Esophagus (tissue), 2 donors: ENCODE results near the gene MAGEF1. TPM values are rescaled to one million over a fixed set of nuclear protein-coding genes. Genes with fewer than 3 reads are reported as not detected.
A peak's percentile ranks its signal among the peaks of the same experiment; 100 is the strongest.

Source experiments
- H3K27ac ChIP-seq, 2 donors: one replicate each; pipeline ENCODE4 v1.5.1; 2013; ENCODE audit warnings: low read depth in 2 of 2, mild to moderate bottlenecking in 2 of 2, inconsistent platforms in 1 of 2, low read length in 1 of 2, moderate library complexity in 1 of 2
- H3K27me3 ChIP-seq, 2 donors: one replicate each; pipeline ENCODE4 v1.6.1; 2013; ENCODE audit warnings: low read length in 2 of 2, control low read depth in 1 of 2, mild to moderate bottlenecking in 1 of 2; ENCODE audit not compliant: insufficient read depth in 2 of 2, control insufficient read depth in 1 of 2
- H3K36me3 ChIP-seq, 2 donors: one replicate each; pipeline ENCODE4 v1.6.1; 2013; ENCODE audit warnings: low read length in 1 of 2; ENCODE audit not compliant: control insufficient read depth in 2 of 2, insufficient read depth in 2 of 2
- H3K4me1 ChIP-seq, 2 donors: one replicate each; pipeline ENCODE4 v1.6.1; 2013; ENCODE audit warnings: low read length in 1 of 2; ENCODE audit not compliant: control insufficient read depth in 2 of 2, insufficient read depth in 2 of 2
- H3K4me3 ChIP-seq, 2 donors: one replicate each; pipeline ENCODE4 v1.5.1; 2013; ENCODE audit warnings: low read length in 2 of 2, mild to moderate bottlenecking in 2 of 2, low read depth in 1 of 2, moderate library complexity in 1 of 2
- H3K9me3 ChIP-seq, 2 donors: one replicate each; pipeline ENCODE4 v1.6.1; 2013; ENCODE audit warnings: mild to moderate bottlenecking in 2 of 2, low read depth in 1 of 2, low read length in 1 of 2, moderate library complexity in 1 of 2; ENCODE audit not compliant: control insufficient read depth in 2 of 2, insufficient read depth in 1 of 2
- WGBS, 2 donors: extraction: QIAGEN DNeasy Blood & Tissue Kit; methylation state at CpG; one replicate each; pipeline ENCODE4 v1.1.7; 2013; 5-methylcytosine and 5-hydroxymethylcytosine counted together
- polyA plus RNA-seq, 2 donors: library from polyadenylated mRNA; stranded (reverse); fragments of 200-250 nt; gene quantifications; one replicate each; pipeline ENCODE4 v1.2.3, GENCODE V29; 2013
- donor health status: healthy with polysubstance abuse.
- donor health status: Bipolar disorder and iron deficiency.

The MAGEF1 gene
- polyA plus RNA-seq, 2 donors, result 25.7 to 27.2 TPM

DNA sequence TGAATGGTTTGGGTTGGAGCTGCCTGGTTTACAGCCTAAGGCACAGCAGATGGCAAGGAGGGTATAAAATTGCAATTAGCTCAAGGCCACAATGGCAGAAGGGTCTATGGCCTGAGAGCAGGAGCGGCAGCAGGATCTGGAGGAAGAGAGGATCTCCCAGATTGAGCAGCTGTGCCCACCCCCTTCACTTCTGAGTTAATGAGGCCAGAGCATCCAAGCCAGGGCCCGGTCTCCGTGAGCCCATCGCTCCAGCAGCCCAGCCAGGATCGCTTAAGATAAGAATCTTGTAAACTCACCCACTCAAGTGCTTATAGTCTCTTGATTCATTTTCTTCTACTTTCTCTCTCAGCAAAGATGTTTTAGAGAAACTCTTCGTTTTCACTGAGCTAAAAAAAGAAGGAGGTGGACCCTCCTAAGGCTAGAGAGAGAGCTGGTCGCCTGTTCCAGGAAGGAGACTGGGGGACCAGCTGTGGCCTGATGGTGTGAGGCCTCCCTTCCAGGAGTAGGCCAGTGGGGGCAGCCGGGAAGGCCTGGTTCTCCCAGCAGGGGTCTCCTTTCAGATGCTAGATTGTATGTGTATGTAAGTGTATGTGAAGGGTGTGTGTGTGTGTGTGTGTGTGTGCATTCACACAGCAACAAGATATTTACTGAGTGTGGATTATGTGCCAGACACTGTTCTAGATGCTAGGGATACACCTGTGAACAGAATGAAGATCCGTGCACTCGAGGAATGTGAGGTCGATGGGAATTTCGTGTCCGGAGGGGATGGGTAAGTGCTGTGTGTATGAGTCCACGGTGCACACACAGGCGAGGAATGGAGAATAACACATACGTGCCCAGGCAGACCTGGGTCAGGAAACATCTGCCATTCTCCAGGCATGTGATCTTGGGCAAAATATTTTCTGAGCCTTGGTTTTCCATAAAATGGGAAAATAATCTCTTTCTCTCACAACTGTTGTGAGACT, 18.6 kb downstream of the MAGEF1 start:
- H3K9me3 ChIP-seq, result no peaks in the 10 kb centered on the region
- no peak overlapping the region for H3K27ac ChIP-seq
- 80 to 81% methylated on average over 16 of the region's 16 CpGs for WGBS, 2 donors
- H3K36me3 ChIP-seq, result no peaks in the 10 kb centered on the region
- peaks cover 0 to 1% of the 10 kb centered on the region in 2 donors for H3K4me1 ChIP-seq
- no peak overlapping the region for H3K4me3 ChIP-seq
- H3K27me3 ChIP-seq, result no peaks in the 10 kb centered on the region

GRCh38 chr3:184691397-184692231, 20.2 kb downstream of the MAGEF1 start:
- no peak overlapping the region for H3K27ac ChIP-seq
- H3K4me1 ChIP-seq, result peaks cover 3 to 4% of the 10 kb centered on the region in 2 donors
- H3K9me3 ChIP-seq, result no peaks in the 10 kb centered on the region
- WGBS, 2 donors, result 59% methylated on average over 22 to 23 of the region's 23 CpGs
- no peaks in the 10 kb centered on the region for H3K27me3 ChIP-seq
- H3K36me3 ChIP-seq, result no peaks in the 10 kb centered on the region
- no peak overlapping the region for H3K4me3 ChIP-seq

GRCh38 chr3:184690192-184690883, 21.5 kb downstream of the MAGEF1 start:
- Histone ChIP-seq H3K27ac (no peak overlapping the region), H3K4me1 (peaks cover 3 to 4% of the 10 kb centered on the region in 2 donors), H3K27me3 (no peaks in the 10 kb centered on the region), H3K36me3 (no peaks in the 10 kb centered on the region), H3K9me3 (no peaks in the 10 kb centered on the region), H3K4me3 (no peak overlapping the region)
- 87% methylated on average over 15 to 16 of the region's 16 CpGs for WGBS, 2 donors

- 70 to 74% methylated on average over 7 of the region's 7 CpGs for WGBS, 2 donors
- Histone ChIP-seq H3K4me3 (no peak overlapping the region), H3K9me3 (no peaks in the 10 kb centered on the region), H3K36me3 (no peaks in the 10 kb centered on the region), H3K4me1 (peaks cover 3 to 4% of the 10 kb centered on the region in 2 donors), H3K27ac (peak overlapping the region in 1 of 2 donors; percentile 29), H3K27me3 (no peaks in the 10 kb centered on the region)
Measured at GRCh38 chr3:184688882-184689271, 23.0 kb downstream of the MAGEF1 start.

GRCh38 chr3:184688251-184688881, 23.5 kb downstream of the MAGEF1 start:
- H3K4me1 ChIP-seq, result peaks cover 3 to 4% of the 10 kb centered on the region in 2 donors
- no peaks in the 10 kb centered on the region for H3K27me3 ChIP-seq
- H3K4me3 ChIP-seq, result no peak overlapping the region
- H3K27ac ChIP-seq, result no peak overlapping the region
- no peaks in the 10 kb centered on the region for H3K9me3 ChIP-seq
- no peaks in the 10 kb centered on the region for H3K36me3 ChIP-seq
- 41 to 53% methylated on average over 5 of the region's 5 CpGs for WGBS, 2 donors

DNA sequence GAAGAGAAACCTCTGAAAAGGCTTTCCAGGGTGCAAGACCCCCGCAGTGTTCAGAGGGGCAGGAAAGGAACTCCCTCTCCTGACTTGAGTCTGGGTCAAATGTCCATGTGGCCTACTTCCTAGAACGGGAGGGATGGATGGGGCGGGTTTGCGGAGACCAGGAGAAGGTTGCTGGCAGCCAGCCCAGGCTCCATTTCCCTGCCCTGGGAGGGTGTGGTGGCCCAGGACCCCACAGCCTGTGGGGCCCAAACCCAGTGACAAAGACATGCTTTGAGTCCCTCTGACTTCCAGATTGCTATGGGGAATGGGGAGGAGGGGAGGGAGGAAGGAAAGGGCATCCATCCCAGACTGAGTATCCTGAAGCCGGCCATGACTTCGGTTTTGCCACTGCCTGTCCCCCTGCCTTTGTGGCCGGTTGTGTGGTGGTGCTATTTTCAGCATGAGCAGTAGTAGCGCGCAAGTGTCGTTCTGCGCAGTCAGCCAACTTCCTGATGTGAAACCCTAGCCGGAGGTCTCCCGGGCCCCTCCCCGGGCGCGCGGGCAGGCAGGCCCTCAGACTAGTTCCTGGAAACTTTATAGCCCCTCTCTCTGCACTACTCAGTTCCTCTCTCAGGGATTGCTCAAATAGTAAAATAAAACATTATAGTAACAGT, 24.4 kb downstream of the MAGEF1 start:
- WGBS, 2 donors, result 70 to 74% methylated on average over 17 of the region's 17 CpGs
- Histone ChIP-seq H3K4me1 (peaks cover 3 to 4% of the 10 kb centered on the region in 2 donors), H3K36me3 (no peaks in the 10 kb centered on the region), H3K4me3 (no peak overlapping the region), H3K9me3 (no peaks in the 10 kb centered on the region), H3K27me3 (no peaks in the 10 kb centered on the region), H3K27ac (no peak overlapping the region)

DNA sequence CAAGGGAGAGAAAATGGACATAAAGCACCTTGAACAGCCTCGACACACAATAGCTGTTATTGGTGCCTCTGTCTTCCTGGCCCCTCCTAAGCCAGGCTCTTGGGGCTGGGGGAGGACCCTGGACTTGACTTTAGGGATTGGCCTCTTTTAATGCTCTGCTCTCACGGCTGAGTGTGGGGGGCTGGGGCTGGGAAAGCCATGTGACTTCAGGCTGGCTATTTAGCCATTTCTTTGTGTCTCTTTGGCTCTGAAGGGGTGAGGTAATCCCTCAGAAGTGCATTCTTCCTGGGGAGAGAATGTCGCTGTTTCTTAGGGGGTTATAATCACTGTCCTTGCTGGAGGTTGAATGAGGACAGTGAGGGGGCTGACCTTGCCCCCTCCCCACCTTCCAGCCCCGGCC, 26.2 kb downstream of the MAGEF1 start:
- Histone ChIP-seq H3K36me3 (no peaks in the 10 kb centered on the region), H3K27me3 (no peaks in the 10 kb centered on the region), H3K4me1 (peaks cover 3 to 4% of the 10 kb centered on the region in 2 donors), H3K9me3 (no peaks in the 10 kb centered on the region), H3K4me3 (no peak overlapping the region), H3K27ac (no peak overlapping the region)
- WGBS, 2 donors, result 48 to 63% methylated on average over 4 of the region's 4 CpGs

- Histone ChIP-seq H3K4me3 (no peak overlapping the region), H3K4me1 (peaks cover 3 to 4% of the 10 kb centered on the region in 2 donors), H3K36me3 (no peaks in the 10 kb centered on the region), H3K27ac (no peak overlapping the region), H3K27me3 (no peaks in the 10 kb centered on the region), H3K9me3 (no peaks in the 10 kb centered on the region)
- WGBS, 2 donors, result 70 to 72% methylated on average over 3 to 4 of the region's 4 CpGs
Measured at GRCh38 chr3:184685055-184685454, 26.8 kb downstream of the MAGEF1 start.
